ENCODE data around the gene OR6Q1. TPM values are rescaled to one million over a fixed set of nuclear protein-coding genes. Genes with fewer than 3 reads are reported as not detected.

The OR6Q1 gene
- total RNA-seq, 2 donors from 2014 or later, result not detected

DNA sequence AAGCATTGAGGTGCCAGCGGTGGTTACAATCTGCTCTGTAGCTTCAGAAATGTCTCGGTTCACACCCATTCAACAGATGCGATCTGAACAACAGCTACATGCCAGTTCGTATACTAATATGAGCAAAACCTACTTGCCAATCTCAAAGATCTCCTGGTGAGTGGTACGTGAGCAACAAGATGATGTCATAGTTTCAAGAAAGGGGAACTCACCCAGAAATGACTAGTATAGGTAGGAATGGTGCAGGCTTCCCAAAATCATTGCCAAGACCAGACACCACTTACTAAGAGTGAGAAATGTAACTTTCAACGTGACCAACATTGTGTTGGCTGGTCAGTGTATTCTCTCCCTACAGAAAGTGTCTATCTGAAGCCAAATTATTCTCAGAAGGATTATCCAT lies 31.1 kb downstream of the OR6Q1 start:
- H3K27ac Mint-ChIP-seq, result no peak overlapping the region
- no peak for ATAC-seq
- peaks cover 27% of the 10 kb centered on the region for H3K27me3 Mint-ChIP-seq

DNA sequence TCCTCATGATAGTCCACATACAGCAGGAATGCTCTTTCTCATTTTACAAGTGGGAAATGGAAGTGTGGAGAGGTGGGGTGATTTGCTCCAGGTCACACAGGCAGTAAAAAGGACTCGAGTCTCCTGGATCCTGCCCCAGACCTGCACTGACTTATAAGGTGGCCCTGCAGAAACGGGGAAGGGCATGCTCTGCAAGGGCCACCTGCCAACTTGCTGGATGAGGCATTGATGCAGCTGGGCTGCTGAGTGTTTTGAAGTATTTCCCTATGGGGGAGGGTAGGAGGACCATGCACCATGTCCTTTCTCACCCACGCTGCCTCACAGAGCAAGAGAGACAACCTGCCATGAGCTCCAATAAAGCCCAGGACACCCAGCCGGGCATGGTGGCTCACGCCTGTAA lies 36.9 kb downstream of the OR6Q1 start:
- peaks cover 23% of the 10 kb centered on the region for H3K27me3 Mint-ChIP-seq
- no peak for ATAC-seq
- H3K4me1 Mint-ChIP-seq, result no peaks in the 10 kb centered on the region
- H3K27ac Mint-ChIP-seq, result no peak overlapping the region
- H3K4me3 Mint-ChIP-seq, result no peak overlapping the region
- no peaks in the 10 kb centered on the region for H3K36me3 Mint-ChIP-seq (ENCODE audit: low read depth)
- DNase-seq, result no peak
- H3K9me3 ChIP-seq (ENCODE audit: control insufficient read depth, low read length, poor library complexity, severe bottlenecking), result no peaks in the 10 kb centered on the region

More for the DNA sequence above, 31.1 kb downstream of the OR6Q1 start:
- no peak for DNase-seq
- Mint-ChIP-seq H3K4me3 (no peak overlapping the region), H3K4me1 (no peaks in the 10 kb centered on the region), H3K36me3 (ENCODE audit: low read depth) (no peaks in the 10 kb centered on the region)
- H3K9me3 ChIP-seq (ENCODE audit: control insufficient read depth, low read length, poor library complexity, severe bottlenecking), result no peaks in the 10 kb centered on the region

DNA sequence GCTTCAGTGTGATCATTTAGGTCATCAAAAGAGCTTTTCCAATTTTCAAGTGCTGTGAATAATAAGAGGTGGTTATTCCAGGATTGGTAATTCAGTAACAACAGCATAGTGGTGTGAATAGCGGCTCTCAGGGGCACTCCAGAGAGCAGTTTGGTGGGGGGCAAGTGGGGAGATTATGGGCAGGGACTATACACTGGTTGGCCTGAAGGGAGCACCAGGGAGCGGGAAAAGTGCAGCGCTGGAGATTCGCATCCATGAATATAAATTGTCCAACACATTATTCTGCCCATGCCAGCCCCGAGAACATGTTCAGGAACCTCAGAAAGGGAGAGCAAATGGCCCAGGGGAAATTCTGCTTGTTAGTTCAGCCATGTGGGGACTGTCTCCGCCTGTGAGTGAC lies 37.9 kb downstream of the OR6Q1 start:
- Mint-ChIP-seq H3K27ac (no peak overlapping the region), H3K27me3 (peaks cover 23% of the 10 kb centered on the region), H3K4me1 (no peaks in the 10 kb centered on the region), H3K4me3 (no peak overlapping the region), H3K36me3 (ENCODE audit: low read depth) (no peaks in the 10 kb centered on the region)
- no peaks in the 10 kb centered on the region for H3K9me3 ChIP-seq (ENCODE audit: control insufficient read depth, low read length, poor library complexity, severe bottlenecking)
- DNase-seq, result no peak
- no peak for ATAC-seq

DNA sequence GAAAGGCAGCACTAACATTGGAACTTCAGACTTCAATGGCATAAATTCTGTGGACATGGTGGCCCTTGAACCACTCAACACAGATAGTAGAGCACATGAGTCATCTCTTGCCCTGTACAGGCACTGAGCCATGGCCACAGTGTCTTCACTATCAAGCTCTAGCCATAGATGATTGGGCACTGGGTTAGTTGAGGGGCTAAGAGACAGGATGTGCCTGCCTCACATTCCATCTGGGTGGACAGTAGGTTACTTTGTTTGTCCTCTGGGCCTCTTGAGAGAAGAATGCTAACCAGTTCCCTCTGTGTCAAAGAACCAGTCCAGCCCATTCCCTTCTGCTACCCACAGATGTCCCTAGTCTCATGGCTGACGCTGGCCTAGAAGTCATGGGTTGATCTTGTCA lies 39.8 kb downstream of the OR6Q1 start:
- Mint-ChIP-seq H3K4me1 (no peaks in the 10 kb centered on the region), H3K4me3 (no peak overlapping the region), H3K27ac (no peak overlapping the region), H3K27me3 (peaks cover 10% of the 10 kb centered on the region), H3K36me3 (ENCODE audit: low read depth) (no peaks in the 10 kb centered on the region)
- no peaks in the 10 kb centered on the region for H3K9me3 ChIP-seq (ENCODE audit: control insufficient read depth, low read length, poor library complexity, severe bottlenecking)
- ATAC-seq, result no peak
- DNase-seq, result no peak

DNA sequence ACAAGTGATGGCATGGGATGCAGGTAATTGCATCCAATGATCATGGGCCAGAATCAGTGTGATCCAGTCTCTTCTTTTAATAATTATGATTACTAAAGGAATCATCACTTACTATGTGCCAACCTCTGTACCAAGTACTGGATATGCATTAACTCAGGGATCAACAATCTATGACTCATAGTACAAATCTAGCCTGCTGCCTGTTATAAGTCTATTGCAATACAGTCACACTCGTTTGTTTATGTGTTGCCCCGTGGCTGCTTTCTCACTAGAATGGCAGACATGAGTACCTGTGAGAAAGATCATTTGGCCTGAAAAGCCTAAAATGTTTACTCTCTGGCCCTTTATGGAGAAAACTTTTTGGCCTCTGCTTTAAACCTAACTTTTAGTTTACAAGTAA lies 45.0 kb downstream of the OR6Q1 start:
- Mint-ChIP-seq H3K27me3 (no peaks in the 10 kb centered on the region), H3K4me3 (no peak overlapping the region), H3K4me1 (no peaks in the 10 kb centered on the region), H3K27ac (no peak overlapping the region), H3K36me3 (ENCODE audit: low read depth) (no peaks in the 10 kb centered on the region)
- ATAC-seq (no peak), DNase-seq (no peak)
- H3K9me3 ChIP-seq (ENCODE audit: control insufficient read depth, low read length, poor library complexity, severe bottlenecking), result no peaks in the 10 kb centered on the region

Other genes starting within 250 kb of the OR6Q1 start
- not detected for gene OR9Q1, start 7.1 kb upstream of the OR6Q1 start, total RNA-seq
- gene OR9I1, start 94.6 kb downstream of the OR6Q1 start, total RNA-seq, result not detected
- gene OR9Q2, start 158.1 kb downstream of the OR6Q1 start, total RNA-seq, result not detected
- not detected for gene OR1S2, start 173.2 kb downstream of the OR6Q1 start, total RNA-seq
- gene OR1S1, start 181.8 kb downstream of the OR6Q1 start, total RNA-seq, result not detected
- not detected for gene OR10Q1, start 198.0 kb downstream of the OR6Q1 start, total RNA-seq
- not detected for gene OR10W1, start 237.3 kb downstream of the OR6Q1 start, total RNA-seq

All from T-helper 17 cell (primary cell).